Heart right ventricle (tissue), 16 donors: Measurements from ENCODE around the gene TCF12. TPM values are rescaled to one million over a fixed set of nuclear protein-coding genes. Genes with fewer than 3 reads are reported as not detected.
A peak's percentile ranks its signal among the peaks of the same experiment; 100 is the strongest.
"Not testable (repeated sequence)": the region's sequence is repeated elsewhere in the genome, so short reads cannot be mapped to it uniquely, and the experiment has no call there.

Experiments used
- ATAC-seq, 8 donors: fragments of 200-7000 bp; cut with Tn5 transposase; one replicate each; pipeline ENCODE4 v1.9.1; 2020; ENCODE audit warnings: mild to moderate bottlenecking in 8 of 8, moderate library complexity in 8 of 8, moderate number of reproducible peaks in 1 of 8
- DNase-seq, 2 donors: peaks; one replicate each; pipeline ENCODE4 v3.0.0-alpha.2; 2020
- H3K27ac ChIP-seq, 10 donors: fragments of 200-600 bp; sonication (generic) in 2 of 10; one replicate each; pipeline versions ENCODE4 v1.5.0 to v1.8.0; 2020 to 2022; ENCODE audit warnings: mild to moderate bottlenecking in 3 of 10
- H3K27me3 ChIP-seq, 7 donors: fragments of 200-600 bp; one replicate each; pipeline ENCODE4 v1.8.0; 2021 to 2022; ENCODE audit warnings: mild to moderate bottlenecking in 2 of 7
- H3K36me3 ChIP-seq, 9 donors: fragments of 200-600 bp; sonication (generic) in 1 of 9; one replicate each; pipeline versions ENCODE4 v1.5.0 to v1.8.0; 2020 to 2022; ENCODE audit warnings: mild to moderate bottlenecking in 2 of 9
- H3K4me1 ChIP-seq, 9 donors: fragments of 200-600 bp; sonication (generic) in 1 of 9; one replicate each; pipeline versions ENCODE4 v1.5.0 to v1.8.0; 2020 to 2022; ENCODE audit warnings: mild to moderate bottlenecking in 4 of 9
- H3K4me3 ChIP-seq, 10 donors: fragments of 200-600 bp; sonication (generic) in 2 of 10; one replicate each; pipeline versions ENCODE4 v1.5.0 to v1.8.0; 2020 to 2022; ENCODE audit warnings: mild to moderate bottlenecking in 7 of 10, moderate library complexity in 2 of 10
- H3K9me3 ChIP-seq, 11 donors: fragments of 200-600 bp in 10 of 11; sonication (generic) in 2 of 11; one replicate each; pipeline versions ENCODE4 v1.5.0 to v1.8.0; 2013 to 2022; ENCODE audit warnings: mild to moderate bottlenecking in 2 of 11, control low read depth in 1 of 11, moderate library complexity in 1 of 11
- WGBS, 2 donors: extraction: QIAGEN DNeasy Blood & Tissue Kit; methylation state at CpG; one replicate each; pipeline ENCODE4 v1.1.7; 2013; ENCODE audit warnings: inconsistent platforms in 1 of 2; 5-methylcytosine and 5-hydroxymethylcytosine counted together
- intact Hi-C, 10 donors: fragments of 100-400 bp; cut with DNase I; formaldehyde crosslinking; loops; one replicate each; pipeline versions ENCODE4 v1.11.1 to v1.14.2; 2022
- polyA plus RNA-seq, 2 donors: library from polyadenylated mRNA; stranded (reverse); fragments of 200-250 nt; gene quantifications; one replicate each; pipeline ENCODE4 v1.2.3, GENCODE V29; 2013
- total RNA-seq, 10 donors: library from RNA; stranded (reverse); fragmentation: NEBNext Ultra II Directional in 3 of 10; extraction: Animal tissue kit (Norgen Biotek cat#: 25700) in 3 of 10; gene quantifications; one replicate each; pipeline versions ENCODE4 v1.2.1 to v1.2.4, GENCODE V29; 2021 to 2023
- TF ChIP-seq, protein P1 (sequence below), 9 donors: fragments of 200-600 bp; sonication (generic) in 2 of 9; IDR thresholded peaks; one replicate each; pipeline versions ENCODE4 v1.5.0 to v1.8.0; 2021 to 2022; ENCODE audit warnings: antibody characterized with exemption in 9 of 9, mild to moderate bottlenecking in 5 of 9, moderate library complexity in 1 of 9
- donor health status: Arrhythmogenic right ventricular cardiomyopathy.
- donor health status: ischemic (EF 13 %, LVEDD 7.1; RV severe dilation, severe dysfunction).
- donor health status: healthy with polysubstance abuse.
- donor health status: DM: no; HTN: yes; CAD: no.
- donor health status: DM: no; HTN: no; CAD: no.
- donor health status: ischemic (EF 25% LVEDD 6.9; RV normal size, moderate dysfunction).
- donor health status: ischemic (EF 25% LVEDD 5.7; RV mildly dilated, moderate dysfunction).
- donor health status: healthy.
- donor health status: DM: yes; HTN: yes; CAD: no.
- donor health status: Ischemic cardiomyopathy.
- donor health status: ischemic (EF 35%, LVEDD 5.7; RV mildly dilated, moderate dysfunction).
- donor health status: nonischemic (EF 11% LVEDD 7.7; RV severe dilation, severe dysfunction).
- donor health status: DM: yes; HTN: yes; CAD: no.
- donor health status: PGD.
- donor health status: ischemic (EF 29% LVEDD 5.4; RV normal size, mild dysfunction).
- donor health status: nonischemic (EF 23%, LVEDD 6.1; RV moderate dilation, normal function).

TCF12 gene
- total and polyA plus RNA-seq, 12 donors: 8.7 to 55.7 (median 38.4) TPM

DNA sequence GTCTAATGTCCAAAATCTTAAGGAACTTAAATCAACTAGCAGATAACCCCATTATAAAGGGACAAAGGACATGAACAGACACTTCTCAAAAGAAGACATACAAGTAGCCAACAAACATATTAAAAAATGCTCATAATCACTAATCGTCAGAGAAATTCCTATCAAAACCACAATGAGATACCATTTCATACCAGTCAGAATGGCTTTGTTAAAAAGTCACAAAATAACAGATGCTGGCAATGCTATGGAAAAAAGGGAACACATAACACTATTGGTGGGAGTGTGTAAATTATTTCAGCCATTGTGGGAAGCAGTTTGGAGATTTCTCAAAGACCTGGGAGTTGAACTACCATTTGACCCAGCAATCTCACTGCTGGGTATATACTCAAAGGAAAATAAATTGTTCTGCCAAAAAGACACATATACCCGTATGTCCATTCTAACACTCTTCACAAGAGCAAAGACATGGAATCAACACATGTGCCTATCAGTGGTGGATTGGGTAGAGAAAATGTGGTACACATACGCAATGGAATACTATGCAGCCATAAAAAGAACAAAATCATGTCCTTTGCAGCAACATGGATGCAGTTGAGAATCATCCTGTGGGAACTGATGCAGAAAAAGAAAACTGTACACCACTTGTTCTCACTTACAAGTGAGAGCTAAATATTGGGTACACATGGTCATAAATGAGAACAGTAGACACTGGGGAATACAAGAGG, 78.5 kb downstream of the TCF12 start:
- no peaks in the 10 kb centered on the region for H3K27me3 ChIP-seq
- peaks cover 0 to 8% (median 0%) of the 10 kb centered on the region in 9 donors for H3K36me3 ChIP-seq
- H3K27ac ChIP-seq: no peak overlapping the region
- TF ChIP-seq, protein P1, sequence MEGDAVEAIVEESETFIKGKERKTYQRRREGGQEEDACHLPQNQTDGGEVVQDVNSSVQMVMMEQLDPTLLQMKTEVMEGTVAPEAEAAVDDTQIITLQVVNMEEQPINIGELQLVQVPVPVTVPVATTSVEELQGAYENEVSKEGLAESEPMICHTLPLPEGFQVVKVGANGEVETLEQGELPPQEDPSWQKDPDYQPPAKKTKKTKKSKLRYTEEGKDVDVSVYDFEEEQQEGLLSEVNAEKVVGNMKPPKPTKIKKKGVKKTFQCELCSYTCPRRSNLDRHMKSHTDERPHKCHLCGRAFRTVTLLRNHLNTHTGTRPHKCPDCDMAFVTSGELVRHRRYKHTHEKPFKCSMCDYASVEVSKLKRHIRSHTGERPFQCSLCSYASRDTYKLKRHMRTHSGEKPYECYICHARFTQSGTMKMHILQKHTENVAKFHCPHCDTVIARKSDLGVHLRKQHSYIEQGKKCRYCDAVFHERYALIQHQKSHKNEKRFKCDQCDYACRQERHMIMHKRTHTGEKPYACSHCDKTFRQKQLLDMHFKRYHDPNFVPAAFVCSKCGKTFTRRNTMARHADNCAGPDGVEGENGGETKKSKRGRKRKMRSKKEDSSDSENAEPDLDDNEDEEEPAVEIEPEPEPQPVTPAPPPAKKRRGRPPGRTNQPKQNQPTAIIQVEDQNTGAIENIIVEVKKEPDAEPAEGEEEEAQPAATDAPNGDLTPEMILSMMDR (IDR thresholded peaks at IDR 0.05): no peak
- peaks cover 0 to 3% (median 0%) of the 10 kb centered on the region in 11 donors for H3K9me3 ChIP-seq
- intact Hi-C loops: no loop called here
- H3K4me3 ChIP-seq: no peak overlapping the region
- no peak for DNase-seq
- ATAC-seq: no peak
- peaks cover 0 to 17% (median 5%) of the 10 kb centered on the region in 9 donors for H3K4me1 ChIP-seq
- 94 to 96% methylated on average over 3 of the region's 3 CpGs for WGBS, 2 donors

DNA sequence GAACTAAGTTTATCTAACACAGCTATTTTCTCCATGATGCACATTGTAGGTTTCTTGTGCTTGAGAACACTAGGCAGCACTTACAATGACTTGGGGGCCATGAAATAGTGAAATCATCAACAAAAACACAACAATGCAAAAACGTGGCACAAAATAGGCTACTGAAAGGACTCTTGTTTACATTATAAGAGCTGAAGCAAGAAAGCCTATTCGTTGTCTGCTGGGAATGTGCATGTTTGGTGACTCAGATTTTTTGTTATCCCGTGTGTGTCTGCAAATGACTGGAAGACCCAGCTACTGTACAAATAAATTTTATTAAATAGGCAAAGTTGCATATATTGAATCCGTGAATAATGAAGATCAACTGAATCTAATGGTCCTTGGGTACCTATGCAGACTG, 85.0 kb downstream of the TCF12 start:
- Histone ChIP-seq H3K4me3 (no peak overlapping the region), H3K36me3 (peaks cover 0 to 8% (median 0%) of the 10 kb centered on the region in 9 donors), H3K27ac (no peak overlapping the region), H3K9me3 (no peaks in the 10 kb centered on the region), H3K27me3 (no peaks in the 10 kb centered on the region), H3K4me1 (peaks cover 0 to 15% (median 5%) of the 10 kb centered on the region in 9 donors)
- DNase-seq: no peak
- TF ChIP-seq, protein P1 (IDR thresholded peaks at IDR 0.05): no peak
- no peak for ATAC-seq
- intact Hi-C loops: no loop called here
- WGBS, 2 donors: 74 to 79% methylated on average over 4 of the region's 4 CpGs

DNA sequence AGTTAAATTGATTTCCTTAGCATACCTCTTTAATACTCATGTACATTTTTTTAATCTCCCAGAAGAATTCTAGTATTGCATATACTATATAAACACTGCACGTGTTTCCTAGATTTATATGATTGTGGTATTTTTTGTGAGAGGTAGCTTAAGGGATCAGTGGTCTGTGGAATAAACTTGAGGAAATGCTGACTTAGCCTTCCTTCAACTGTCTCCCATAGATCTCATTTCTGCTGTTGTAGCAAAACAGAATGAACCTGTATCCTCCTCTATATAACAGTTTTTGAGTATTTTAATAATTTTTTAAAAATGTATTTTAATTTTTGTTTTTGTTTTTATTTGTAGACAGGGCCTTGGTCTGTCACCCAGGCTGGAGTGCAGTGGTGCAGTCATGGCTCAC, 86.8 kb downstream of the TCF12 start:
- no peaks in the 10 kb centered on the region for H3K9me3 ChIP-seq
- intact Hi-C loops: no loop called here
- DNase-seq (no peak), ATAC-seq (no peak)
- peaks cover 0 to 8% (median 0%) of the 10 kb centered on the region in 9 donors for H3K36me3 ChIP-seq
- H3K27ac ChIP-seq: no peak overlapping the region
- H3K4me3 ChIP-seq: no peak overlapping the region
- 88 to 98% methylated on average over 1 of the region's 1 CpG for WGBS, 2 donors
- H3K27me3 ChIP-seq: no peaks in the 10 kb centered on the region
- H3K4me1 ChIP-seq: peaks cover 0 to 15% (median 8%) of the 10 kb centered on the region in 9 donors
- TF ChIP-seq, protein P1 (IDR thresholded peaks at IDR 0.05): no peak

DNA sequence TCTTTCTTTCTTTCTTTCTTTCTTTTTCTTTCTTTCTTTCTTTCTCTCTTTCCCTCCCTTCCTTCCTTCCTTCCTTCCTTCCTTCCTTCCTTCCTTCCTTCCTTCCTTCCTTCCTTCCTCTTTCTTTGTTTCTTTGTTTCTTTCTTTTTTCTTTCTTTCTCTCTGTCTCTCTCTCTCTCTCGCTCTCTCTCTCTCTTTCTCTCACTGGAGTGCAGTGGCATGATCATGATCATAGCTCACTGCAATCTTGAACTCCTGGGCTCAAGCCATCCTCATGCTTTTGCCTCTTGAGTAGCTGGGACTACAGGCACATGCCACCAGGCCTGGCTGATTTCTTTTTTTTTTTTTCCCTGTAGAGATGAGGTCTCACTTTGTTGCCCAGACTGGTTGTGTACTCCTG, 89.4 kb downstream of the TCF12 start:
- H3K36me3 ChIP-seq, H3K4me3 ChIP-seq, H3K27ac ChIP-seq, intact Hi-C loops, H3K9me3 ChIP-seq, H3K27me3 ChIP-seq: not testable (repeated sequence)
- DNase-seq (peak in 1 of 2 donors; percentile 22), ATAC-seq (peak in 4 of 8 donors; percentile 48 to 74 (median 56))
- peaks cover 0 to 15% (median 4%) of the 10 kb centered on the region in 9 donors for H3K4me1 ChIP-seq
- 83 to 91% methylated on average over 1 of the region's 1 CpG for WGBS, 2 donors

DNA sequence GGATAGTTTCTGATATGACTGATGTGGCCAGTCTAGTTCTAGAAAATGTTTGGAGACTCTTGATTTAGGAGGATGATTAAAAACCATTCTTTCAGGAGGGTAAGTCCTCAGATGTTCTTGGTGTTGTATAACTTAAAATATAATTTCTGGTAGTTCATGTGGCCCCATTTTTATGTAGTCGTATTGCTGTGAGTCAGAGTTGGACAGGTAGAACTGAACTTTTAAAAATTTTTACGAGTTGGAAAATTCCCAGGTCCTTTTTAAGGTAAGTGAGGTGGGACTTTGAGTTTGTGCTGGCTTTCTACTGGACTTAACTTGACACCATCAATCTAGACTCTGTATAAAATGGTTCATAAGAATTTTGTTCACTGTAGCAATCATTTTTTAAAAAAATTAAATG, 92.3 kb downstream of the TCF12 start:
- H3K4me1 ChIP-seq: peaks cover 0 to 15% (median 4%) of the 10 kb centered on the region in 9 donors
- H3K9me3 ChIP-seq: no peaks in the 10 kb centered on the region
- H3K27me3 ChIP-seq: no peaks in the 10 kb centered on the region
- TF ChIP-seq, protein P1 (IDR thresholded peaks at IDR 0.05): no peak
- no peak overlapping the region for H3K27ac ChIP-seq
- H3K4me3 ChIP-seq: no peak overlapping the region
- intact Hi-C loops: loop anchor here in 1 of 10 donors (10.0 kb wide), 1 partner anchor 204 kb away; no protein-coding TSS in a partner anchor
- 97 to 99% methylated on average over 2 of the region's 2 CpGs for WGBS, 2 donors
- DNase-seq: no peak
- ATAC-seq: no peak
- no peaks in the 10 kb centered on the region for H3K36me3 ChIP-seq
